Activated CD4-positive, alpha-beta T cell treated with anti-CD3 and anti-CD28 coated beads, Interleukin-2, amount 50 U/mL, for 1 hour (primary cell): Measurements from ENCODE around the gene MUC3A.
"Not testable (repeated sequence)": the region's sequence is repeated elsewhere in the genome, so short reads cannot be mapped to it uniquely, and the experiment has no call there.

Experiments
- DNase-seq: peaks from one replicate; pipeline ENCODE4 v3.0.0-alpha.2; 2020

Gene MUC3A

DNA sequence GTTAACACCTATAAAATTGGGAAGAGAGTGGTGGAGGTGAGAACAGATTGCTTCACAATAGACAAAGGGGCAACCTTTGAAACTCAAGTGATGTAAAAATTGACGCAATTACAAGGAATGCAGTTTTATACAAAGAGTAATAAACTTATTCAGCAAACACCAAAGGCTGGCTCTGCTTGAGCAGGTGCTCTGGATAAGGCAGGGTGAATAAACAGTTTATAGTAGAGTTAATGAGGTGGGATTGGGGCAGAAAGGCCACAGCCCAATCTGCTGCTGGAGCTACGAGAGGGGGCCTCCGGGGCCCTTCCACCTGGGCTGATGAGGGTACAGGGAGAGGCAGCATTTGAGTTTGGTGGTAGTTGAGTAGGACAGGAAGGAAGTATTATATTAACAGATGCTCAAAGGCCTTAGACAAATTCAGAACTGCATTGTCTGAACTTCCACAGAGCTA is 26.1 kb downstream of the MUC3A start:
- DNase-seq: no peak

GRCh38 chr7:100978300-100978699 is 29.0 kb downstream of the MUC3A start:
- DNase-seq: no peak

GRCh38 chr7:100983451-100984187 is 34.3 kb downstream of the MUC3A start:
- no peak for DNase-seq

- not testable (repeated sequence) for DNase-seq
Observed at GRCh38 chr7:100984241-100984918, 35.0 kb downstream of the MUC3A start.

DNA sequence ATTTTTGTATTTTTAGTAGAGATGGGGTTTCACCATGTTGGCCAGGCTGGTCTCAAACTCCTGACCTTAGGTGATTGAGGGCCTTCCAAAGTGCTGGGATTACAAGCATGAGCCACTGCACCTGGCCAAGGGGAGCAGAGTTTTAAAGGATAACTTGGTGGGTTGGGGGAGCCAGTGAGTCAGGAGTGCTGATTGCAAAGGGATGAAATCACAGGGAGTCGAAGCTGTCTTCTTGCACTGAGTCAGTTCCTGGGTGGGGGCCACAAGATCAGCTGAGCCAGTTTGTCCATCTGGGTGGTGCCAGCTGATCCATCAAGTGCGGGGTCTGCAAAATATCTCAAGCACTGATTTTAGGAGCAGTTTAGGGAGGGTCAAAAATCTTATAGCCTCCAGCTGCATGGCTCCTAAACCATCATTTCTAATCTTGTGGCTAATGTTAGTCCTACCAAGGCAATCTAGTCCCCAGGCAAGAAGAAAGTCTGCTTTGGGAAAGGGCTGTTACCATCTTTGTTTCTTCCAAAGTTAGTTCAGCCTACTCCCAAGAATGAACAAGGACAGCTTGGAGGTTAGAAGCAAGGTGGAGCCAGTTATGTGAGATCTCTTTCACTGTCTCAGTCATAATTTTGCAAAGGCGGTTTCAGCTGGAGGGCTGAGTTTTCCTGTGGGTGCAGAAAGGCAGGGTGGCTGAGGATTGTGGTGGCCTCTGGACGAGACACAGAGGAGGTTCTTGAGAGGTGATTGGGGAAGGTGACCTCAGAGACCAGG is 35.9 kb downstream of the MUC3A start:
- not testable (repeated sequence) for DNase-seq

DNA sequence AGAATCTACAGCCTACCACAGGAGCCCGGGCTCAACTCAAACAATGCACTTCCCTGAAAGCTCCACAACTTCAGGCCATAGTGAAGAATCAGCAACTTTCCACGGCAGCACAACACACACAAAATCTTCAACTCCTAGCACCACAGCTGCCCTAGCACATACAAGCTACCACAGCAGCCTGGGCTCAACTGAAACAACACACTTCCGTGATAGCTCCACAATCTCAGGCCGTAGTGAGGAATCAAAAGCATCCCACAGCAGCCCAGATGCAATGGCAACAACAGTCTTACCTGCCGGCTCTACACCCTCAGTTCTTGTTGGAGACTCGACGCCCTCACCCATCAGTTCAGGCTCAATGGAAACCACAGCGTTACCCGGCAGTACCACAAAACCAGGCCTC is 42.3 kb downstream of the MUC3A start:
- DNase-seq: no peak

GRCh38 chr7:100992280-100992679 is 42.9 kb downstream of the MUC3A start:
- not testable (repeated sequence) for DNase-seq

DNA sequence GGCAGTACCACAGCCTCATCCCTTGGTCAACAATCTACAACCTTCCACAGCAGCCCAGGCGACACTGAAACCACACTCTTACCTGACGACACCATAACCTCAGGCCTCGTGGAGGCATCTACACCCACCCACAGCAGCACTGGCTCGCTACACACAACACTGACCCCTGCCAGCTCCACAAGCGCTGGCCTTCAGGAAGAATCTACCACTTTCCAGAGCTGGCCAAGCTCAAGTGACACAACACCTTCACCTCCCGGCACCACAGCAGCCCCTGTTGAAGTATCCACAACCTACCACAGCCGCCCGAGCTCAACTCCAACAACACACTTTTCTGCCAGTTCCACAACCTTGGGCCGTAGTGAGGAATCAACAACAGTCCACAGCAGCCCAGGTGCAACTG is 45.3 kb downstream of the MUC3A start:
- DNase-seq: not testable (repeated sequence)

DNA sequence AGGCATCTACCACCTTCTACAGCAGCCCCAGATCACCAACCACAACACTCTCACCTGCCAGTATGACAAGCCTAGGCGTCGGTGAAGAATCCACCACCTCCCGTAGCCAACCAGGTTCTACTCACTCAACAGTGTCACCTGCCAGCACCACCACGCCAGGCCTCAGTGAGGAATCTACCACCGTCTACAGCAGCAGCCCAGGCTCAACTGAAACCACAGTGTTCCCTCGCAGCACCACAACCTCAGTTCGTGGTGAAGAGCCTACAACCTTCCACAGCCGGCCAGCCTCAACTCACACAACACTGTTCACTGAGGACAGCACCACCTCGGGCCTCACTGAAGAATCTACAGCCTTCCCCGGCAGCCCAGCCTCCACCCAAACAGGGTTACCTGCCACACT is 49.2 kb downstream of the MUC3A start:
- DNase-seq: not testable (repeated sequence)

DNA sequence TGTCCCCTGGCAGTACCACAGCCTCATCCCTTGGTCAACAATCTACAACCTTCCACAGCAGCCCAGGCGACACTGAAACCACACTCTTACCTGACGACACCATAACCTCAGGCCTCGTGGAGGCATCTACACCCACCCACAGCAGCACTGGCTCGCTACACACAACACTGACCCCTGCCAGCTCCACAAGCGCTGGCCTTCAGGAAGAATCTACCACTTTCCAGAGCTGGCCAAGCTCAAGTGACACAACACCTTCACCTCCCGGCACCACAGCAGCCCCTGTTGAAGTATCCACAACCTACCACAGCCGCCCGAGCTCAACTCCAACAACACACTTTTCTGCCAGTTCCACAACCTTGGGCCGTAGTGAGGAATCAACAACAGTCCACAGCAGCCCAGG is 50.0 kb downstream of the MUC3A start:
- not testable (repeated sequence) for DNase-seq

DNA sequence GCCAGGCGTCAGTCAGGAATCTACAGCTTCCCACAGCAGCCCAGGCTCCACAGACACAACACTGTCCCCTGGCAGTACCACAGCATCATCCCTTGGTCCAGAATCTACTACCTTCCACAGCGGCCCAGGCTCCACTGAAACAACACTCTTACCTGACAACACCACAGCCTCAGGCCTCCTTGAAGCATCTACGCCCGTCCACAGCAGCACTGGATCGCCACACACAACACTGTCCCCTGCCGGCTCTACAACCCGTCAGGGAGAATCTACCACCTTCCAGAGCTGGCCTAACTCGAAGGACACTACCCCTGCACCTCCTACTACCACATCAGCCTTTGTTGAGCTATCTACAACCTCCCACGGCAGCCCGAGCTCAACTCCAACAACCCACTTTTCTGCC is 50.7 kb downstream of the MUC3A start:
- DNase-seq: not testable (repeated sequence)

- not testable (repeated sequence) for DNase-seq
Observed at GRCh38 chr7:101002333-101002732, 53.0 kb downstream of the MUC3A start.

DNA sequence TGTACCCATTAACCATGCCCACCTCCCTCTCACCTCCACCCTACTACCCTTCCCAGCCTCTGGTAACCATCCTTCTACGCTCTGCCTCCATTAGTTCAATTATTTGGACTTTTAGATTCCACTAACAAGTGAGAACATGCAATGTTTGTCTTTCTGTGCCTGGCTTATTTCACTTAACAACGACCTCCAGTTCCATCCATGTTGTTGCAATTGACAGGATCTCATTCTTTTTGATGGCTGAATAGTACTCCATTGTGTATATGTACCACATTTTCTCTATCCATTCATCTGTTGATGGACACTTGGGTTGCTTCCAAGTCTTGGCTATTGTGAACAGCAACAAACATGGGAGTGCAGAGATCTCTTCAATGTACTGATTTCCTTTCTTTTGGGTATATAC is 58.0 kb downstream of the MUC3A start:
- DNase-seq: not testable (repeated sequence)

DNA sequence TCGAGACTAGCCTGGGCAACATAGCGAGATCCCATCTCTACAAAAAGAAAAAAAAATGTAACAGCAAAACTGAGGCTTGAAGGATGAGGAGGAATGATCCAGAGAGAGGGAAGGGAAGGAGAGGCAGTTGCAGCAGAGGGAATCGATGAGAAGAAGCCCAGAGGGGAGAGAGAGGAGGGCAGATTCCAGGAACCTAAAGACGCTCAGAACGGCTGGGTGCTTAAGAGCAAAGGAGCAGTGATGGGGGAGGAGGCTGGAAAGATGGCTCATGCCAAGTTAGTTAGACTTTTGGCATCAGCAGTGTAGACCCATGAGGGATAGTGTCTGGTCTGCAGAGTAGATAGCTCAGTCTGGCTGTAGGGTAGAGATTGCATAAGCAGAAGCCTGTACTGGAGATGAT is 60.3 kb downstream of the MUC3A start:
- DNase-seq: no peak

GRCh38 chr7:101012931-101013330 is 63.6 kb downstream of the MUC3A start:
- no peak for DNase-seq

DNA sequence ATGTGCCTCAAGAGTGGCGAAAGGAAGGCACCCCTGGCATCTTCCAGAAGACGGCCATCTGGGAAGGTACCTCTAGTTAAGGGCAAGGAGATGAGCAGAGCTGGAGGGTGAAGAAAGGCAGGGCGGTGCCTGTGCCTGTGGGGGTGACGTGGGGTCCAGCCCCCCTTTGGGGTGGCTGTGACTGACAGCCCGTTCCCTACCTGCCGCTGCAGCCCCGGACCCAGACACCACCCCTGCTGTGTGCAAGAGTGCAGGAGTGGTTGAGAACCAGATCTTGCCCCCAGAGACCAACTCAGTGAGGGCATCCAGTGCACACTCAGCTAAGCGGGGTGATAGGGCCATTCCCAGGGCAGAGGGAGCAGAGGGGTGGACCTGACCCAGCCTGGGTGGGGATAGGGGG is 66.3 kb downstream of the MUC3A start:
- no peak for DNase-seq

DNA sequence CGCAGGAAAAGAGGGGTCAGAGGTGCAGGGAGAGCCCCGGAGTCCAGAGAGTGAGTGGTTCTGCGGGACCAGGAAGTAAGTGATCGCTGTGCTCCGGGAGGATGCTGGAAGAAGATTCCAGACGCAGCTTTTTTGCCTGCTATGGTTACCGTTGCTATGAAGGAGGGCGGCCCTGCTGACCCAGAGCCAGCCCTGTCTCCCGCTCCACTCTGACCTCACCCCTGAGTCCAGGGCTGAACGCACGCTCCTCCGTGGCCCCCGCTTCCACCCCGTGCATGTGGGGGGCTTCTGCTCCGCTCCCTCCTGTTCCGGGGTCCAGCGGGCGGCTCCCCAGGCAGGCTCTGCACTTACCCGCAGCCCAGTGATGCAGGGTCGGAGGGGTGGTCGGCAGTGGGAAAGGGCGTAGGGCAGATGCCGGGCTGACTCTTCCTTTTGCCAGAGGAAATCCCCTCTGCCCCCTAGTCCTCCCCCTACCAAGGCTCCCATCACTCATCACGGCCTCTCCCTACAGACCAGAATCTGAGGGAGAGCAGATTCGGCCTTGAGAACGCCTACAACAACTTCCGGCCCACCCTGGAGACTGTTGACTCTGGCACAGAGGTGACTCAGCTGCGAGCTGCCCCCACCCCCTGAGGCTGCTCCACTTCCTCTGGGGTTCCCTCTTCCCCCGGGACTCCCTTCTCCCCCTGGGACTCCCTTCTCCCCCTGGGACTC is 67.9 kb downstream of the MUC3A start:
- peak; percentile 64 for DNase-seq
